ENCODE measurements around the gene SPSB2. TPM values are rescaled to one million over a fixed set of nuclear protein-coding genes. Genes with fewer than 3 reads are reported as not detected.
"Not testable (repeated sequence)": the region's sequence is repeated elsewhere in the genome, so short reads cannot be mapped to it uniquely, and the experiment has no call there.

Gene SPSB2
- total and polyA plus RNA-seq, 11 donors: 2.3 to 6.6 (median 3.5) TPM

DNA sequence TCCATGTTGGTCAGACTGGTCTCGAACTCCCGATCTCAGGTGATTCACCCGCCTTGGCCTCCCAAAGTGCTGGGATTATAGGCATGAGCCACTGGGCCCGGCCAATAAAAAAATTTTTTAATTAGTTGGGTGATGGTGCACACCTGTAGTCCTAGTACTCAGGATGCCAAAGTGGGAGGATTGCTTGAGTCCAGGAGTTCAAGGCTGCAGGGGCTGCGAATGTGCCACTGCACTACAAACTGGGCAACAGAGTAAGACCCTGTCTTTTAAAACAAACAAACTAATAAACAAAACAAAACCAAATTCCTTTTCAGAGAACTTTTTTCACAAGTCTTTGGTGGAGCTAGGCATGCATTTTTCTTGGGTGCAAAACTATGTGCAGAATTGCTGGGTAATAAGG lies 10.1 kb upstream of the SPSB2 start:
- DNase-seq: no peak
- no peak for ATAC-seq
- Histone ChIP-seq H3K4me1 (no peaks in the 10 kb centered on the region), H3K9me3 (no peaks in the 10 kb centered on the region), H3K36me3 (peaks cover 0 to 25% (median 15%) of the 10 kb centered on the region in 9 donors), H3K27ac (no peak overlapping the region), H3K27me3 (no peaks in the 10 kb centered on the region), H3K4me3 (no peak overlapping the region)
- WGBS, 4 donors: 97 to 100% (median 98%) methylated on average over 5 of the region's 5 CpGs
- no peak for TF ChIP-seq POLR2A (IDR thresholded peaks at IDR 0.05)
- no peak for TF ChIP-seq CTCF (IDR thresholded peaks at IDR 0.05)
- intact Hi-C loops (cut with DNase I): no loop called here

- H3K27ac ChIP-seq, DNase-seq, H3K4me1 ChIP-seq, H3K9me3 ChIP-seq, H3K4me3 ChIP-seq, ATAC-seq, H3K27me3 ChIP-seq: not testable (repeated sequence)
- intact Hi-C loops (cut with DNase I): loop anchor here in 1 of 10 donors (10.0 kb wide), 1 partner anchor 85 kb away; no protein-coding TSS in a partner anchor
- peaks cover 0 to 27% (median 12%) of the 10 kb centered on the region in 9 donors for H3K36me3 ChIP-seq
- WGBS, 4 donors: 91 to 95% (median 92%) methylated on average over 11 of the region's 11 CpGs
Observed at GRCh38 chr12:6879824-6880223, 6.7 kb upstream of the SPSB2 start.

GRCh38 chr12:6874015-6874368 lies 889 bp upstream of the SPSB2 start:
- intact Hi-C loops (cut with DNase I): loop anchor here in 3 of 10 donors (5.0 to 10.0 kb wide), 4 partner anchors 53 to 93 kb away; partner anchors contain the start of gene ATN1 (in 1 of the 3)
- not testable (repeated sequence) for DNase-seq

DNA sequence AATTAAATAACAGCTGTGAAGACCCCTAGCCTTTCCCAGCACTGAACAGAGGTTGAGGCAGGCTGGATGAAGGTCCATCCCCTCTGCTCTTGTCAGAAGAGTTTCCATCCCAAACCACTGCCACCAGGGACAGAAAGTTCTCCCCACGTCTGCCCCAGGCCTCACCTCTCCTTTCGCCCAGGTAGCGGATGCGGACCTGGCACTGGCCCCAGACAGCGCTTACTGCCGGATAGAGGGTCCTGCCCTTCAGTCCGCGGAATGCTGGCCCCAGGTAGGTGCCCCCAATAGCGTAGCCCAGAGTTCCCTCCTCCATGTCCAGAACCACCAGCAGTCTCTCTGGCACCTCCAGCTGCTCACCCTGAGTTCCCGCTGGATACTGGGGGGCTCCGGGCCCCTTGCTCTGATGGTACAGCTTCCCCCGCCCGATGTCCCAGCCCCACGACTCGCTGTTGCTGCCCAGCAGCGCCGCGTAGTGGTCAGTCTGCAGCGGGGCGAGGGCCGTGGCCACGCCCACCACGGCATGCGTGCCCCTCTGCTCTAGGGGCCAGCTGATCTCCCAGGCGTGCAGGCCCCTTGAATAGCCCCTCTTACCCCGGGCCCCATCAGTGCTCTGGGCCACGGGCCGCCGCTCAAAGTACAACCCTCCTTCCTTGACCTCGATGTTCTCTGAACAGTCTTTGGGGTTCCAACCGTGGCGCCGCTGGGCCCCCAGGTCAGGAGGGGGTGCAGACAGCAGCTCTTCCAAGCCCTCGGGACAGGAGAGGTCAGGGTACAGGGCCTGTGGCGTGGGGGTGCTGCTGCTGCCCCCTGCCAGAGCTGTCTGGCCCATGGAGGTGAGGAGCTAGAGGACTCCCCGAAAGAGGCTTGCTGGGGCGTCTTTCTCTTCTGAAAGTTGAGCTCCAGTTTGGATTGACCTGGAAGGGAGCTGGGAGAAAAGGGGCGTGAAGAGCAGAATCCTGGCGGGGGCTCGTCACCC lies 742 bp downstream of the SPSB2 start:
- DNase-seq (peak; percentile 83 to 93 (median 88)), ATAC-seq (peak; percentile 48 to 82 (median 67))
- Histone ChIP-seq H3K4me3 (peak overlapping the region; percentile 49 to 93 (median 74)), H3K36me3 (peaks cover 0 to 41% (median 26%) of the 10 kb centered on the region in 9 donors), H3K9me3 (no peaks in the 10 kb centered on the region), H3K27ac (peak overlapping the region in 11 of 12 donors; percentile 78 to 91 (median 84)), H3K4me1 (peaks cover 15 to 53% (median 40%) of the 10 kb centered on the region in 12 donors), H3K27me3 (no peaks in the 10 kb centered on the region)
- intact Hi-C loops (cut with DNase I): loop anchor here in 5 of 10 donors (1.0 to 10.0 kb wide), 7 partner anchors 18 to 95 kb away; partner anchors contain the start of gene ATN1 (in 1 of the 5)
- WGBS, 4 donors: 0 to 2% (median 1%) methylated on average over 11 to 40 of the region's 40 CpGs
- TF ChIP-seq CTCF (IDR thresholded peaks at IDR 0.05) (peak; percentile 91 to 100 (median 97)), POLR2A (IDR thresholded peaks at IDR 0.05) (no peak)

More at GRCh38 chr12:6874015-6874368, 889 bp upstream of the SPSB2 start:
- H3K4me3 ChIP-seq: peak overlapping the region in 10 of 12 donors; percentile 57 to 93 (median 77)
- H3K27ac ChIP-seq: peak overlapping the region in 11 of 12 donors; percentile 78 to 91 (median 84)
- ATAC-seq, H3K9me3 ChIP-seq, H3K27me3 ChIP-seq: not testable (repeated sequence)
- H3K4me1 ChIP-seq: peaks cover 8 to 44% (median 32%) of the 10 kb centered on the region in 12 donors
- WGBS, 4 donors: 57 to 67% (median 62%) methylated on average over 9 of the region's 9 CpGs
- peaks cover 0 to 38% (median 24%) of the 10 kb centered on the region in 9 donors for H3K36me3 ChIP-seq

Data from heart left ventricle (tissue), 16 donors.